GM19193 (cell line): Measurements from ENCODE around the gene FDPS.

Experiments used
- POLR2A ChIP-seq: IDR thresholded peaks from 4 replicates; pipeline ENCODE4 v1.6.1; 2011; ENCODE audit not compliant: insufficient read depth, insufficient read length; ENCODE audit errors: extremely low read depth

The FDPS gene

GRCh38 chr1:155322571-155322952 lies 13.9 kb downstream of the FDPS start:
- TF ChIP-seq POLR2A = no peak

- TF ChIP-seq POLR2A = peak; percentile 11
These were observed 14.5 kb downstream of the FDPS start for GRCh38 chr1:155322953-155323728.

- TF ChIP-seq POLR2A = peak; percentile 11
These were observed 15.0 kb downstream of the FDPS start for GRCh38 chr1:155323729-155324036.

DNA sequence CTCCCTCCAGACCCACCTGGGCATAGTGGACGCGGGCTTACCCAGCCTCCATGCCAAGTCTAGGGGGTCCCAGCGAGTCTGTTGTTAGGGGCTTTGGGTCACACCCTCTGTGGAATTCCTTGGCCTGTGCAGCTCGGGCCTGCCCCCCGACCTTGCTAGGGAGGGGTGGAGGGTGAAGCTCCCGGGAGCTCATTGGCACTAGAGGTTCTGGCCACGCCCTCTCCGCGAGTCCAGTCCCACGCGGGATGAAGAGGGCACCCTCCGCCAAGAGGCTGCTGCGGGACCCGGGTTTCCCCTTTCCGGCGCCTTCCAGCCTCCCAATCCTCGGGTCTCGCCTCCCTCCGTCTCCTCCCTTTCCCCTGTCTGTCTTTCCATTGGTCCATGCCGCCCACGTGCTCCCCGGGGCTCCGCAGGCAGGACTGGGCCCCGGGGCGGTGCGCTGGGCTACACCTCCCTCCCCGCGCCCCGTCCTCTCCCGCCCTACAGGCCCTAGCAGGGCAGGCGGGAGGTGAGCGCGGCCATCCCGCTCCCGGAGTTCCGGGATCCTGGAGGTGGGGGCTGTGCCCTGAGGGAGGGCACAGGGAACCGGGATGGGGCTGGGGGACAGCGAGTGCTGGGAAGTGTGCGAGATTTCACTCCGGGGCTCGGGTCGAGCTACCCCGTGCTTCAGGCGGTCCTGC lies 15.5 kb downstream of the FDPS start:
- peak; percentile 58 for TF ChIP-seq POLR2A

DNA sequence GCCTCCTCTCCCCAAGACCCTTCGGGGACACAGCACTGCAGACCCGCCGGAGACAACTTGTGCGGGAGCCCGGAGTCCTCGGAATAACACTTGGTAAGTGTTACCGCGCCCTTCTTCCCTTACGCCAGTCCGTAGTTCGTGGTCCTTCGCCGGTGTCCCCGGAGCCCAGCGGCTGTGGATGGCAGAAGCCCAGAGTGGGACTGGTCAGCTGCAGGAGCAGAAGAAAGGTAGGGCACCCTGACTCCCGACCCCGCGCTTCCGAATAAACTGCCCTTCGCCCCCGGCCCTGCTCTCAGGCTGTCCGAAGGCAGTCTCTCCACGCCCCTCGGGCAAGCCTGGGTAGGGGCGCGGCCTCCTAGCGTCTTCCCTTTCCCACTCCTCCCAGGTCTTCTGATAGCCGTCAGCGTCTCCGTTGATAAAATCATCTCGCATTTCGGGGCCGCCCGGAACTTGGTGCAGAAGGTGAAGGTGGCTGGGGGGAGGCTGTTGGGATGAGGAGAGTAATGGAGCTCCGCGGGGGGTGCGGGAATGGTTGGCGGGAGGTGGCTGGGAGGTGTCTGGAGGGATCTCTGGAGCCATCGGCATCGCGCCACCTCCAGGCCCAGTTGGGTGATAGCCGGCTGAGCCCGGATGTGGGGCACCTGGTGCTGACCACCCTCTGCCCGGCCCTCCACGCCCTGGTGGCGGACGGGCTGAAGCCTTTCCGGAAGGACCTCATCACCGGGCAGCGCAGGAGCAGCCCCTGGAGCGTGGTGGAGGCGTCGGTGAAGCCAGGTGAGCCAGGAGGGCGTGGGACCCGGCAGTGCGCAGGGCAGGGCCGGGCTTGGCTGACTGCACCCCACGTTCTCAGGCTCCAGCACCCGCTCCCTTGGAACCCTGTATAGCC lies 16.3 kb downstream of the FDPS start:
- TF ChIP-seq POLR2A = no peak

DNA sequence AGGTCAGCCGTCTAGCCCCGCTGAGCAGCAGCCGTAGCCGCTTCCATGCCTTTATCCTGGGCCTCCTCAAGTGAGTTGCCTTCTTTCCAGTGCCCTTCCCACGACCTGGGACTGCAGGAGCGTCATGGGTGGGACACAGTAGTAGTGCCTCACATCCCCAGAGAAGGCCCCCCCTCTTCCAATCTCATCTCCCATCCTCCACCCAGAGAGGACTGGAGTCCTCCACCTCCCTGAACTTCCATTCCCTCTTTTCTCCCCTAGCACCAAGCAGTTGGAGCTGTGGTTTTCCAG lies 16.9 kb downstream of the FDPS start:
- TF ChIP-seq POLR2A = no peak

DNA sequence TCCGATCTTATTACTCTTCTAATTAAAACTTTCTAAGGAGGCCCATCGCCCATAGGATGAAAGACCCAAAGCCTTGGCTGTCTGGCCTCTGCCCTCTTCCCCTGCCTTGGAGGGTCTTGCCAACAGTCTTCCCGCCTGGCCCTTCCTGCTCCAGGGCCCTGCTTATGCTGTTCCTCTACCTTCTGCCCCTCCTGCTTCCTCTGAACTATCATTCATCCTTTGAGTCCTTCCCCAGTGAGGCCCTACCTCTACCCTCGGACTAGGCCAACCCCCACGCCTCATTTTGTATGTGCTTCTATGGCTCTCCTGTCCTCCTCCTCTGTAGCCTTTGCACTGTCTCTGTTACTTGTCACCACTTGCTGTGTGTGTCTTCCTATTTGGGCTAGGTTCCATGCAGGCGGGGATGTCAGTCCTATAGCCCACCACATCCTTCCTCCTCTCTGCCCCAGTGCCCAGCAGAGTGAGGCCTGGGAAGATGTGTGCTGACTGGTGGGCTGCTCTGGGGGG lies 17.4 kb downstream of the FDPS start:
- TF ChIP-seq POLR2A = no peak

GRCh38 chr1:155326631-155327037 lies 18.0 kb downstream of the FDPS start:
- TF ChIP-seq POLR2A = no peak

GRCh38 chr1:155327981-155328380 lies 19.3 kb downstream of the FDPS start:
- TF ChIP-seq POLR2A = no peak

- TF ChIP-seq POLR2A = no peak
These were observed 21.4 kb downstream of the FDPS start for GRCh38 chr1:155329980-155330598.

- TF ChIP-seq POLR2A = no peak
These were observed 26.3 kb downstream of the FDPS start for GRCh38 chr1:155334962-155335361.

DNA sequence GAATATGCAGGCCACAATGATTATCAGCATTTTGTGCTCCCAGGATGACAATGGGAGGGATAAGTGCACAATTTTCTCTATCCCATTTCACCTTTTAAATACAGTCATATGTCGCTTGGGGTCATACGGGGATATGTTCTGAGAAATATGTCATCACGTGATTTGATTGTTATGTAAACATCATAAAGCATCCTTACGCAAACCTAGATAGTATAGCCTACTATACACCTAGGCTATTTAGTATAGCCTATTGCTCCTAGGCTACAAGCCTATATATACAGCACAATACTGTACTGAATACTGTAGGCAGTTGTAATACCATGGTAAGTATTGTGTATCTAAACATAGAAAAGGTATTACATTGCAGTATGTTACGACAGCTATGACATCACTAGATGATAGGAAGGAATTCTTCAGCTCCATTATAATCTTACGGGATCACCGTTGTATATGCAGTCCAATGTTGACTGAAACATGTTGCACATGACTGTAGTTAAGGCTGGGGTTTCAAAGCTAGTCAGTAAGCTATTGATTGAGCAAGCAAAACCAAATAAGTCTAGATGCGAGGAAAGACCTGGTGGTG lies 30.9 kb downstream of the FDPS start:
- TF ChIP-seq POLR2A = no peak

DNA sequence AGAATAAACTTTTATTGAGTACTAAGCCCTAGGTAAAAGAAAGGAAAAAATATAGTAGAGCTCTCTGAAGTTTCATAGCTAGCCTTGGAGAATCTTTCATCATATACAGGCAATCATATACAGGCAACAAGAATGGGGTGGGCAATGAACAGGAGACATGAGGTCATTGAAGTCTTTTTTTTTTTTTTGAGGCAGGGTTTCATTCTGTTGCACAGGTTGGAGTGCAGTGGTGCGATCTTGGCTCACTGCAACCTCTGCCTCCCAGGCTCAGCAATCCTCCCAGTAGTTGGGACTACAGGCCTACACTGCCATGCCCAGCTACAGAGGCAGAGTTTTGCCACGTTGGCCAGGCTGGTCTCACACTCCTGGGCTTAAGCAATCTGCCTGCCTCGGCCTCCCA lies 34.2 kb downstream of the FDPS start:
- TF ChIP-seq POLR2A = no peak

DNA sequence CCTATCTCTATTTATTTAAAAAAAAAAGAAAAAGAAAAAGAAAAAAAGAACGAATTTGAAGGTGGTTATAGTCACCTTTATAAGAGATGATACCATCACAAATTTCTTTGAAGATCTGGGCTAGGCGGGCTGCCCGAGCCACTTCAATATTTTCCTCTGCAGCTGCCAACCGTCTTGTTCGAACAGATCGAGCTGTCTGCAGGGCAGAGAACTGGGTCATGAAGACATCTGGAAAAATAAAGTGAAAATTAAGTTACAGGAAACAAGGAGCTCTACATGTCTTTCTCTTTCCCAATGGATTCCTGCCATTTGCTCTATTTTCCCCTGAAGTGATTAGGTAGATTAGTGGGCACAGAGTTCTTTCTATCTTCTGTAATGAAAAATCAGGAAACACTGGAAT lies 44.0 kb downstream of the FDPS start:
- TF ChIP-seq POLR2A = no peak

- TF ChIP-seq POLR2A = no peak
These were observed 51.4 kb downstream of the FDPS start for GRCh38 chr1:155360051-155360450.
